DMS53 (cell line): Measurements from ENCODE around the gene MPDZ.

Source experiments
- DNase-seq: peaks from one replicate; lab custom pipeline; 2025; lab: John Stamatoyannopoulos, UW

Gene MPDZ

GRCh38 chr9:13131991-13132390 is 147.5 kb downstream of the MPDZ start:
- DNase-seq: no peak

GRCh38 chr9:13131416-13131815 is 148.1 kb downstream of the MPDZ start:
- no peak for DNase-seq

DNA sequence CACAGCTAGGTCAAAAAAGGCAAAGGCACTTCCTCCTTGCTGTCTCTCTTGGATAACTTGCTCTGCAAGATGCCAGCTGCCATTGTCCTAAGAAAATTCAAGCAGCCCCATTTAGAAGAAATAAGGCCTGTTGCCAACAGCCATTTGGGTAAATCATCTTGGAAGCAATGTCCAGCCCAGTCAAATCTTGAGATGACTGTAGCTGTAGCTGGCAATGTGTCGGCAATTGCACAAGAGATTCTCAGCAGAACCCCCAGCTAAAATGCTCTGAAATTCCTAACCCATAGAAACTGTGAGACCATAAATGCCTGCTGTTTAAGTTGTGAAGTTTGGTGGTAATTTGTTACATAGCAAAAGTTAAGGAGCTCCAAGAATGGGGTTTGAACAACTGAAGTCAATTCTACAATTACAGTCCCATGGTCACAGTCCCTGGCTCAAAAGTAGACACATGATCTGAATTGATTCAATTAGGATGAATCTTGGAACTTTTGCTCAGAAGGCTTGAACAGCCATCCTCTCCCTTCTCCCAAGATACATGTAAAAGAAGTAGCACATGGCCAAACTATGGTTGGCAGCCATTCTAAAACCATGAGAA is 151.1 kb downstream of the MPDZ start:
- DNase-seq: no peak

- DNase-seq: no peak
These were observed 152.4 kb downstream of the MPDZ start for GRCh38 chr9:13127131-13127530.

GRCh38 chr9:13125261-13125660 is 154.2 kb downstream of the MPDZ start:
- DNase-seq: no peak

DNA sequence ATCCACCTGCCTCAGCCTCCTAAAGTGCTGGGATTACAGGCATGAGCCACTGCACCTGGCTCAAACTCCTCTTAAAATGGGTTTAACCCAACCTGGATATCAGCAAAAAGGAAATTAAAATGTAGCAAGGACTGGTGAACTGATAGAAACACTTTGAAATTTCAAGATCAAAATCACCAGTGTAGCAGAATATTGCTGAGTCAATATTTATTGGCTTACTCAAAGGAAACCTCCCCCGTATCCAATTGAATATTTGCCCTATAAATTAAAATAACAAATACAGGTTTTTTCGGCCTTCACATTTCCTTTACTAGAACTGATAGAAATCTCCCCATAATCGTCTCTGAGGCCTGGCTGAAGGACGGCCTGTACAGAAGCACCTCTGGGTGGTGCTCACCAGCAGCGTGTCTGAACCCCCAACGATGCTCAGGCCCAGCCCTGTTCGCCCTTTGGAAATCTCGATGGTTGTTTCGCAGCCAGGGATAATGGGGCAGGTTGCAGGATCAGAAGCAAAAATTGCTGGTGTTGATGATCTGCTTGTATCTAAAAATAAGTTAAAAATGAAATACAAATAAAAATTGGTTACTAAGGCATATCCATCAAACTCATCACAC is 156.6 kb downstream of the MPDZ start:
- no peak for DNase-seq

DNA sequence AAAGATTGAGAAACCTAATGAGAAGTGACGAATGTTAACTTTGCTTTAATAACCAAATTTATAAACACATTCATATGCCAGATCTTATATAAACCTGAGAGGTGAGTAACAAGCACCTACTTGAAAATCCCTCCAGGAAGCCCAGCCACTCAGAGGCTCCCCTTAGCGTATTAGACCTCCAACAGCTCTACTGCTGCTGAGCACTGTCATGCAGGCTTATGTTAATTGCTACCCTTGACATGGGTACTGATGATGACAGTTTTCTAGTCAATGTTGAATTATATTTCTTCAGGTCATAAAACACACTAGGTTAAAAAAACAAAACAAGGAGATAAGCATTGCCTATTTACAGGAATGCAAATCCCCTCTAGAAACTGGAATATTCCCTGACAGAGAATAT is 161.2 kb downstream of the MPDZ start:
- DNase-seq: no peak

- DNase-seq: no peak
These were observed 163.2 kb downstream of the MPDZ start for GRCh38 chr9:13116292-13116691.

DNA sequence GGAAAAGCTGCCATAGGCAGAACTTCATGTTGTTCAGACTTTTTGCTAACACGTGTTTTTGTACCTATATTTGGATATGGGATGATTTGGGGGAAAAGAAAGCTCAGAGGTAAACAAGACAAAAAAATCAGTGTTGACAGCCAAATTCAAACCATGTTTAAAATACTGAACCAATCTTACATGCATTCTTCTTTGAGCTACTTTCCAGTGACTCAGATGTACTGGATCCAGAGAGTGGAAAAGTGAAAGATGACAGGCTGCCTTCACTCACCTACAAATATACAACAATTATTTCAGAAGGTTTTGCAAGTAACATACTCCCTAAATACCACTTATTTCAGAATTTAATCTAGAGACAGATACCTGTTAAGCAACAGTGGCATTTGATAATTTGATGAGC is 165.7 kb downstream of the MPDZ start:
- no peak for DNase-seq

DNA sequence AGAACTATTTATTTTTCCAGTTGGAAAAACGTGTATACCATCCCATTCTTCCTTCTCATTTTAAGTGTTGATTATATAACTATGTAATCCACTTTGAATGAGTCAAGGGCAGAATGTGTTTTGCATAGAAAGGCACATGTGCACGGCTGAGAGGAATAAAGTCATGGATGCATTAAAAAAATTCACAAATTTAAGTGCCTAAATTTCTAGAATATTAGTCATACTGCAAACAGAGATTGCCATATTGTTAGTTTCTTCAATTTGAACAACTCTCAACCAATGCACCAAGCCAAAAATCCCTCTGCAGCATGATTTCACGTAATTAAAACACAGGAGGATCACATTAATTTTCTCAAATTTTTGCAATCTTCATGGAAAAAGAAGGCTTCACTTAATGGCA is 166.3 kb downstream of the MPDZ start:
- peak; percentile 2 for DNase-seq

GRCh38 chr9:13111778-13112177 is 167.7 kb downstream of the MPDZ start:
- DNase-seq: no peak

GRCh38 chr9:13110766-13111417 is 168.6 kb downstream of the MPDZ start:
- no peak for DNase-seq

DNA sequence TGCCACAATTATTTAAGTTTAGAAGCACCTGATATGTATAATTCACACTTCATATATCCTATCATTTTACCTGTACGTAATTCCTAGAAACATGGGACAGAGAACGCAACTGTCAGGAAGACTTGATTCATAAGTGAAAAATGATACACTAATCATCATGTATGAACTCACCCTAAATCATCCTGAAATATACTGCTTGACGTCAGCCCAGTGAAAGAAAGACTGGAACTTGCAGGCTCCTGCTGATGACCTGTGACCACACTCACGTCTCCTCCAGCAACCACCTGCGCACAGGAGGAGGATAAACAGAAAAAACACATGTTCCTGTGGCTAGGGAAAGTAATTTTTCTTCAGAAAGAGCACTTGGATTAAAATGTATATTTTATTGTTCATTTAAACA is 169.7 kb downstream of the MPDZ start:
- DNase-seq: no peak

- no peak for DNase-seq
These were observed 172.5 kb downstream of the MPDZ start for GRCh38 chr9:13107008-13107407.

- no peak for DNase-seq
These were observed 178.4 kb downstream of the MPDZ start for GRCh38 chr9:13100914-13101572.

DNA sequence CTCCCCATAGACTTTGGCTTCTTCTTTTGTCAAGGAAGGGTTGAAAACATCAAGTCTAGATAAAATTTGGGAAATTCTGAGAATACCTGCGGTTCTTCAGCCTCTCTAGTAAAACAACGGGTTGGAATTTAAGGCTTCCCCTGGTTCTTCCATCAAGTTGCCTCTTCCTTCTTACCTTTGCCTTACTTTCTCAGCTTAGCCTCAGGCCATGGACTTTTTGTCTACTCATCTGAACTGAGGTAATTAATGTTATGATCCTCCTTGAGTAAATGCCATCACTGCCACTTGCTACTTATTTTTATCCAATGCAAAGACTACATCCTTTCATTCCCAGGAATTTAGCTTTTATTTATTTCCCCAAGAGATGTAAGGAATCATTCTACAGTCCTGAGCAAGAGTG is 184.4 kb downstream of the MPDZ start:
- no peak for DNase-seq

GRCh38 chr9:13090628-13091027 is 188.9 kb downstream of the MPDZ start:
- DNase-seq: no peak

DNA sequence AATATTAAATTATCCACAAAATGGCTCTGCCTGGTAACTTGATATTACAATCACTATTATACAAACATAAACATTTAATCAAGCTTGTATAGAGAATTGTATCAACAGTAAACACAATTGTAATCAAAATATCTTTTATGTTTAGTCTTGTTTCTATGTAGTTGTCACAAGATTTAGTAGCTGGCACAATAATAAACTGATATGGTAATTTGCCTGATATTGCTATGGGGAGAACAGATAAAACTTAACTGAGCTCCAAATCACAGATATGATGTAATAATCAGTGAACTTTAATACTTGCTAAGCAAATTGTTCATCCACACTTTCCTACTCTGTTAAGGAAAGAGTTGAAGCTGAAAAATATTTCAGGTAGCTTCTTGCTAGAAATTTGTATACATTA is 189.8 kb downstream of the MPDZ start:
- DNase-seq: no peak

GRCh38 chr9:13088720-13089427 is 190.6 kb downstream of the MPDZ start:
- DNase-seq: peak; percentile 45

- no peak for DNase-seq
These were observed 195.4 kb downstream of the MPDZ start for GRCh38 chr9:13083963-13084528.

GRCh38 chr9:13083366-13083765 is 196.1 kb downstream of the MPDZ start:
- no peak for DNase-seq

- no peak for DNase-seq
These were observed 196.7 kb downstream of the MPDZ start for GRCh38 chr9:13082796-13083195.
